CD4-positive, alpha-beta T cell treated with Interleukin-15 for 4 hours (primary cell): Measurements from ENCODE around the gene FEV.

ENCODE experiments used
- DNase-seq: peaks from one replicate; pipeline ENCODE4 v3.0.0-alpha.2; 2020; ENCODE audit warnings: low spot score

Gene FEV

DNA sequence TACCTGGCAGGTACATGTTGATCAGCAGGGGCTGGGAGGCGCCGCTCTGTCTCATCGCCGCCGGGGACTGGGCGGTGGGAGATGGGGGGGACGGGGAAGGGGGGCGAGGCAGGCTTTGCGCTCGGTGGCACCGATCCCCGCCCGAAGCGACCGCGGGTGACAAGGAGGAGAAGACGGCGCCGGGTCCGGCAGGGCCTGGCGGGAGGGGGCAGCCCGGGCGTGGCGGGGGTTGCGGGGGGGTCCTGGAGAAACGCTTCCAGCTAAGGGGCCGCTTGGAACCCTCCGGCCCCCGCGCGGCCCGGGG, at the start of gene FEV:
Gene FEV, minus strand, starts transcription at position 164 of the 304 bp plus-strand sequence. Its CDS starts 109 bp downstream, at position 55.
- DNase-seq = no peak

DNA sequence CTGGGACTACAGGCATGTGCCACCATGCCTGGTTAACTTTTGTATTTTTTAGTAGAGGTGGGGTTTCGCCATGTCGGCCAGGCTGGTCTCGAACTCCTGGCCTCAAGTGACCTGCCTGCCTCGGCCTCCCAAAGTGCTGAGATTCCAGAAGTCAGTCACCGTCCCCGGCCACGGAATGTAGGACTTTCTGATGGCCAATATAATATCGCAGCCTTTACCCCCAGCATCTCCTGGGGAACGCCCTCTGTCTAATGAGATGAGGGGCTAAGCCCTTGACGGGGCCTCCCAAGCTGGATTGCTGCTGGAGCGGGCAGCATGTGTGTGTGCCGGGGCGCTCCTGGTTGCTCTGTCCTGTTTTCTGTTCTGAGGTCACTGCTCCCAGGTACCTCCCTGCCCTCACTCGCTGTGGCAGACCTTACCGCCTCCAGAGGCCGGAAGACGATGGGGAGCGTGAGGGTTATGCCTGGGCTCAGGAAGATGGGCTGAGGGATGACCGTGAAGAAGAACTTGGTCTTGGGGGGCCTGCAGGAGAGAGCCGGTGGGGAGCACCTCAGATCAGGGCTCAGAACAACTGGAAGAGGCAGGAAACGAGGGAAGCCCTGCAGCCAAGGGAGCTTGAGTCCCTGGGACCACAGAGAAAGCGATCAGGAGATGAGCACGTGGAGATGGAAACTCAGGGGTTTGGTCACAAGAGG, 47.2 kb upstream of the FEV start:
- no peak for DNase-seq

- no peak for DNase-seq
These were observed 46.2 kb upstream of the FEV start for GRCh38 chr2:219031005-219031738.

DNA sequence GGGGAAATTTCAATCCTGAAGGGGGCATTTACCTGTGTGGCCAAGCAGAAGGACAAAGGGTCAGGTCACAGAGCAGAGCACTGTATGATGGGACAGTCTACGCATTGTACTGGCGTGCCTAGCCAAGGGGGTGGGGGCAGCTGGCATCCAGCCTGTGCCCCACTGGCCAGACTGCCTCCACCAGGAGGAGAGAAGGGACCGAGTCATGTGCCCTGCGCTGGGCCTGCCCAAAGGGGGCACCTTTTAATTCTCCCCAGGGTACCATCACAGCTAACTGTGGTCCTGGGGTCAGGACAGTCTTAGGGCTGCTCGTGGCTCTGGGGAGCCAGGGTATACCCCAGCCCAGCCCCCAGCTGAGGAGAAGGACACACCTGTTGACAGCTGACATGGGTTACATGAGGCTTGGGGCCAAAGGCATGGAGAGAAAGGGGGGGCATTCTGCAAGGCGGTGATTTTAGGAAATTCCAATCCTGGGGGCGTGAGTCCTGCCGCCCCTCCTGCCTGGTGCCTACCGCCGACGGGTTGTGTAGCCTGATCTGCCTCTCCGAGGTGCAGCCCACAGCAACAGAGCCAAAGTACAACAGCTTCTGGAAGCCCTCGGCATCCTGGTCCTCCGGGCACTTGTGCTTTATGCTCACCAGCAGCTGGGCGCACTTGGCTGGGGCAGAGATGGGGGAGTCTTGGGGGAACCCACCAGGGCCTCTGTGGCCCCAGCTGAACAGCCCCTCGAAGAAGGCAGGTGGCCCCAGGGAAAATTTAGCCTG, 45.4 kb upstream of the FEV start:
- DNase-seq = no peak

- DNase-seq = peak; percentile 75
These were observed 44.8 kb upstream of the FEV start for GRCh38 chr2:219029829-219030165.

GRCh38 chr2:219028996-219029828, 44.2 kb upstream of the FEV start:
- DNase-seq = no peak

- no peak for DNase-seq
These were observed 43.2 kb upstream of the FEV start for GRCh38 chr2:219028141-219028540.

DNA sequence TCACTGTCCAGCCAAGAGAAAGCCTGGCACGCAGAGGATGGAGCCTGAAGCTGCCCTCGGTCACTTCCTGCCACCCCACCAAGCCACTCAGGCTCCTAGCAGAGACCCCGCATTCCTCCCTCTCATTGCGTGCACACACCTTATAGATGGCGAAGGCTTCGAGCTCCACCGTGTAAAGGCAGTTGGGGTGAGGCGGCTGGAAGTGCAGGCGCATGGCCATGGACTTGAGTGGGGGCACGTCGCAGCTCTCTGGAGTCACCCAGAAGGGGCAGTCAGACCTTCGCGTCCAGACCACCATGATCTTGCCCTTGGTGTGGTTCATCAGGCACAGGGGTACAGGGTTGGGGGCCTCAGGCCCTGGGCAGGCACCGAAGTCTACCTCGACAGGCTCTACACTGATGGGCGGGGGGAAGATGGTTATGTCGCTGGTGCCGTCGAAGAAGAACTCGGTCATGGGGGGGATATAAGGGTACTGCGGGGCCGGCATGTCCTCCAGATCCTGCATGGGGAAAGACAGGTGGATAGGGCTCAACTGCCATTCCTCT, 42.6 kb upstream of the FEV start:
- DNase-seq = no peak

DNA sequence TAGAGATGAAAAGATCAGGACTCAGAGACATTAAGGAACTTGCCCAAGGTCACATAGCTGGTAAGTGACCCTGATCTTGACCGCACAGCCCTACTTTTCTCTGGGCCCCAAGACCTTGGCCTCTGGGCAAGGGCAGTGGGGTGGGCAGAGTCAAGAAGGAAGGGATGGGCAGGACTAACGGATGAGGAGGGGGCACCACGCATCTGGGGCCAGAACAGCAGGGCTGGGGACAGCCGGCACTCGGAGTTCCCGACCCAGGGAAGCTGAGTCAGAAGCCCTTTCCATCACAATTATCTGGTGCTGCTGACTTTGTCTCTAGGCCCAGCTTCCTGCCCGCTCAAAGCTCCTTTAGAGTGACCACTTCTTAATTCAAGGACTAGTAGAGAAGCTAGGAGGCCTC, 42.0 kb upstream of the FEV start:
- DNase-seq = no peak

DNA sequence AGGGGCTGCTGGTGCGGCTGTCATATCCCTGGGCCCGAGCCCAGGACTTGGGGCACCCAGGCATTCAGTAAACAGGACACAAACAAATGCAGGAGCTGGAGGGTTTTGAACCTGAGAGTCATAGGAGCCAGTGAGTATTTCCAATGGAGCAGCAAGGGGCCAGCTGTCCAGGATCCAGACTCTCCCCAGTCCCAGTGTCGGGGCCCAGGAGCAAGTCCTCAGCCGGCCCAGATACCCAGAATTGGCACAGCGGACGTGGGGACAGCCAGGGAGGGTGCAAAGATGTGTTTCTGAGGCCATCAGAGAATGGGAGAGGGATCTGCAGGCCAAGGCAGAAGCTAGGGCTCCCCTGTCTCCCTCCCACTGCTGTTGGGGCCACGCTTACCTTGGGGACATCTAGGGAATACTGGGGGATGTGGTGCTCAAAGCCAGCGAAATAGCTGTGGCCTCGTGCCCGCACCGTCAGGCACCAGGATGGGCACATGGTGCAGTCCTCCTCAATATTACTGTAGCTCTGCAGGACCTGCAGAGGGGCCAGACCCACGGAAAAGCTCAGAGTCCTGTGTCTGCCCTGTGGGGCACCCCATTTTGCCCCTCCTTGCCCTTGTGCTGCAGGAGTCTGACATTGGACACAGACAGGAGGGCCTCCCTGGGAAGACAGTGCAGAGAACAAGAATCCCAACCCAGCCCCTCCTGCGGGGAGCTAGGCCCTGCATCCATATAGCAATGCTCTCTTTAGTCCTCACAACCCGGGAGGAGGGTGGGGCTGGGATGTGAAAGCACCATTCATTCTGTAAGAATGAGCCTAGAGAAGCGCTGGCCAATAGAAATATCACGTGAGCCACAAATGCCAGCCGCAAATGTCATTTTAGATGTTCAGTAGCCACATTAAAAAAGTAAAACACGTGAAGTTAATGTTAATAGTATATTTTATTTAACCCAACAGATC, 40.9 kb upstream of the FEV start:
- DNase-seq = no peak

DNA sequence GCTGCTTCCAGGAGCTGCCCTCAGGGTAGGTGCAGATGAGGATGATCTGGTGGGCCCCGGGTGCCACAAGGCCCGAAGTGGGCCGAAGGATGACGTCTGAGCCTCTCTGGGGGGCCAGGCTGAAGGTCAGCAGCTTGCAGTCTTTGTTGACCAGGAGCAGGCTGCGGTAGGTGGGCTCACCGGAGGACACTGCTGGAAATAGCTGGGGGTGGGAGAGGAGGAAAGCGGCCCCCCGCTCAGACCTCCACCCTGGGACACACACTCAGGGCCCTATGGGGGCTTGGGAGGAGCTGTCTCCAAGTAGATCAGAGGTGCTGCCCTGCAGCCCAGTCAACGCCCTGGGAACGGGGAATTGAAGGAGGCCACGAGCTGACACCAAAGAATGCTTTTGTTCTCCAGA, 39.1 kb upstream of the FEV start:
- DNase-seq = no peak

DNA sequence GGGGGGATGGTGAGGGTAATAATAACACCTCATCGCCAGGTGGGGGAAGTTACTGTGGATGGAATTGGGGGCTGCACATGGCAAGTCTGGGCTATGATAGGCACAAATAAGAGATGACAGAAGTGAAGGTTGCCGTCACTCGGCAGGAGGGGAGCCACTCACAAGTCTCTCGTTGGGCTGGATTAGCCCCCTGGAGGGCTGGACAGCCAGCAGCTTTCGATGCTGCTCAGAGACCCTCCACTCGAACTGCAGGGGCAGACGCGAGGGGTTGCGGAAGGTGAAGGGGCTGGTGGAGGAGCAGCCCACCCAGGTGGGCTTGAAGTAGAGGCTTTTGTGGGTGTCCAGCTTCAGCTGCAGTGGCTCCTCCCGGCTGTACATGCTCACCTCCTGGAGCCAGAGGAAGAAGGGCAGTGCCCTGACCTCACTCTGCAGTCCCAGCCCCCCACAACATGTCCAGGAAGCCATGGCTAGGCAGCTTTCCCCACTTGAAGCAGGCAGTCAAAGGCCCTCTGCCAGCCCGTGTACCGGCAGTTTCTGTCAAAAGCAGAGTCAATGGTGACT, 38.1 kb upstream of the FEV start:
- no peak for DNase-seq

- no peak for DNase-seq
These were observed 37.6 kb upstream of the FEV start for GRCh38 chr2:219022616-219023015.

- DNase-seq = no peak
These were observed 37.1 kb upstream of the FEV start for GRCh38 chr2:219022041-219022440.

- DNase-seq = no peak
These were observed 36.6 kb upstream of the FEV start for GRCh38 chr2:219021591-219021990.

DNA sequence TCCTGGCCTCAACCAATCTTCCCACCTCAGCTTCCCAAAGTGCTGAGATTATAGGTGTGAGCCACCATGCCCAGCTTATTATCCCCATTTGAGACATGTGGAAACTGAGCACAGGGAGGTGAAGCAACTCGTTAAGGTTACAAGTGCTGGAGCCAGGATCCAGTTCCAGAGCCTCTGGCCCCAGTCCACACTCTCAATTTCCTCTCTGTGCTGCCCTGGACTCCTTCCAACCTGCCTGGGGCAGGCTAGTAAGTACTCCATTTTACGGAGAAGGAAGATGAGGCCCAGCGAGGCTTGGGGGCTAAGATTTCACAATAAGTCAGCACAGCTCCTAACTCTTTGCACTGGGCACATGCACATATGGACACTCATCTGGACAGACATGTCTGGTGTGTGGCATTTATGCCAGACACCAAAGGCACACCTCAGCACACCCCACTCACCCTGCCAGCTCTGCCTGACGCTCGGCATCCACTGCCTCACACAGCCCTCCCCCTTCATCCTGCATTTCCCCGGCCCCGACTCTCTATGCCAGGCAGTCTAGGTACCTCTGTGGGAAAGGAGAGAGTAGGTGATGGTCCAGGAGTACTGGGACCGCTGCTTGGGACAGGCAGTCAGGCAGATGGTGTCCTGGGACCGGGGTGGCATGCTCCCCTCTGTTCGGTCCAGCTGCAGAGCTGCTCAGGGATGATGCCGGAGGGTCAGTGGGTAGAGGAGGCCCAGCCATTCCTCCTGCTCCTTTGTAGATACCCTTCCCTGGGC, 35.8 kb upstream of the FEV start:
- DNase-seq = no peak

GRCh38 chr2:219019436-219019835, 34.5 kb upstream of the FEV start:
- no peak for DNase-seq

- DNase-seq = no peak
These were observed 33.7 kb upstream of the FEV start for GRCh38 chr2:219018726-219019125.

- no peak for DNase-seq
These were observed 33.3 kb upstream of the FEV start for GRCh38 chr2:219018286-219018685.
